DOHH2 (cell line): ENCODE data around the gene TMEM176A.

Source experiments
- H3F3A ChIP-seq: fragments of 200-600 bp; sonication (generic), shearing (Covaris generic); 2 replicates; pipeline ENCODE4 v1.6.0; 2016; ENCODE audit warnings: antibody characterized with exemption, mild to moderate bottlenecking; ENCODE audit not compliant: control insufficient read depth, insufficient read depth
- H3K27ac ChIP-seq: fragments of 200-600 bp; sonication (generic); 2 replicates; pipeline ENCODE4 v1.5.1; 2014; ENCODE audit warnings: low read depth, mild to moderate bottlenecking, low read length, moderate library complexity
- H3K27me3 ChIP-seq: fragments of 200-600 bp; sonication (generic); 2 replicates; pipeline ENCODE4 v1.6.1; 2014; ENCODE audit warnings: mild to moderate bottlenecking, low read length, mixed read lengths; ENCODE audit not compliant: control insufficient read depth
- H3K36me3 ChIP-seq: fragments of 200-600 bp; sonication (generic); 2 replicates; pipeline ENCODE4 v1.6.1; 2014; ENCODE audit warnings: mild to moderate bottlenecking, low read length, moderate library complexity, mixed read lengths; ENCODE audit not compliant: control insufficient read depth
- H3K4me1 ChIP-seq: fragments of 200-600 bp; sonication (generic); 2 replicates; pipeline ENCODE4 v1.6.1; 2014; ENCODE audit warnings: mild to moderate bottlenecking, low read length, mixed read lengths; ENCODE audit not compliant: control insufficient read depth
- H3K4me2 ChIP-seq: fragments of 200-600 bp; sonication (generic); 2 replicates; pipeline ENCODE4 v1.6.0; 2014; ENCODE audit warnings: mild to moderate bottlenecking, low read length, moderate library complexity
- H3K4me3 ChIP-seq: fragments of 200-600 bp; sonication (generic); 2 replicates; pipeline ENCODE4 v1.5.1; 2014; ENCODE audit warnings: mild to moderate bottlenecking, low read length, mixed read lengths
- H3K79me2 ChIP-seq: fragments of 200-600 bp; sonication (generic); 2 replicates; pipeline ENCODE4 v1.6.1; 2014; ENCODE audit warnings: mild to moderate bottlenecking, low read length, mixed read lengths; ENCODE audit not compliant: control insufficient read depth
- H3K9me2 ChIP-seq: fragments of 200-600 bp; sonication (generic); replicated peaks from 2 replicates; pipeline ENCODE4 v1.6.1; 2014; ENCODE audit warnings: mild to moderate bottlenecking, low read length, mixed read lengths; ENCODE audit not compliant: control insufficient read depth
- H3K9me3 ChIP-seq: fragments of 200-600 bp; sonication (generic); 2 replicates; pipeline ENCODE4 v1.6.1; 2014; ENCODE audit warnings: antibody characterized with exemption, low read length, mixed read lengths; ENCODE audit not compliant: control insufficient read depth, insufficient read depth
- H4K20me1 ChIP-seq: fragments of 200-600 bp; sonication (generic); 2 replicates; pipeline ENCODE4 v1.6.0; 2014; ENCODE audit warnings: low read depth, mild to moderate bottlenecking, antibody characterized with exemption, low read length, moderate library complexity; ENCODE audit not compliant: control insufficient read depth, insufficient read depth
- EZH2phosphoT487 ChIP-seq: fragments of 200-600 bp; sonication (generic); IDR thresholded peaks from 2 replicates; pipeline ENCODE4 v1.6.1; 2017; ENCODE audit warnings: borderline replicate concordance, mild to moderate bottlenecking, antibody characterized with exemption, low read length, moderate library complexity, mixed read lengths
- TF ChIP-seq, protein P1 (sequence below): fragments of 200-600 bp; sonication (generic); IDR thresholded peaks from one replicate; pipeline ENCODE4 v1.5.1; 2014; ENCODE audit warnings: antibody characterized with exemption, mild to moderate bottlenecking, low read depth, low read length; ENCODE audit not compliant: poor library complexity, severe bottlenecking

TMEM176A gene

DNA sequence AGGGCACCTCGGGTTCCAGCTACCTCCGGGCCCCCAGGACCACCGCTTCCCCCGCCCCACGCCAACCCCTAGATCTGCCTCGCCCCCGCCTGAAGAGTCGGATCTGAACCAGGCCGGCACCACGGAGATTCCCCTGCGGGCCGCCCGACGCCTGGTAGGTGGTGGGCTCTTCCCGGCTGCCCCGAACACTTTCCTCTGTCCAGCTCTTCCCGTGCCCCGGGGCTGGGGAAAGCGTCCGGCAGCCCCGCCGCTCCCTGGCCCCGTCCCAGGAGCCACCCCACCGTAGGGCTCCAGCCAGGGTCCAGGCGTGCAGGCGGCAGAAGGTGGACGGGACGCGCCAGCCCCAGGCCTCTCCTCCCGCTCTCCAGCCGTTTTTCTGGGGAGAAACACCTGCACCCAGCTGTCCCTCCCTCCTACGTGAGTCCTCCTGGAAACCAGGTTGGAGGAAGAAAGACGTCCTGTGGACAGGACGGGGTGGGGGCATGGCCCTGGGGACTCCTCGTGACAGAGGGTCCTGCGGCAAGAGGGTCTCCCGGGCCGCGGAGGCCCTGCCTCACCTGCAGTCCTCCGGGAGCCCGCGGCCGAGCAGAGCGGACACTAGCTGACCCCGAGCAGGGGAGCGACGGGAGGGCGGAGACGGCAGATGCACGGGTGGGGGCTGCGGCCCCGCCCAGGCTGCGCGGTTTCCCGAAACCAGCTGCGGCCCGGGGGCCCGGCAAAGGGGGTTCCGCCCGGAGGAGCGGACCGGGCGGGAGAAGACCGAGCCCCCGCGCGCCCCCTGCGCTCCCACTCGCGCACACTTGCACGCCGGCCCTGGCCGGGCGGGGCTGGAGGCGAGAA is 608 bp upstream of the TMEM176A start, which contains the start of gene TMEM176B:
Gene TMEM176B (minus strand): TSS at position 624 of the 840 bp plus-strand sequence. CDS start 3,795 bp downstream, outside the sequence.
- no peak within 1 kb of the TSS for H3K4me2 ChIP-seq

DNA sequence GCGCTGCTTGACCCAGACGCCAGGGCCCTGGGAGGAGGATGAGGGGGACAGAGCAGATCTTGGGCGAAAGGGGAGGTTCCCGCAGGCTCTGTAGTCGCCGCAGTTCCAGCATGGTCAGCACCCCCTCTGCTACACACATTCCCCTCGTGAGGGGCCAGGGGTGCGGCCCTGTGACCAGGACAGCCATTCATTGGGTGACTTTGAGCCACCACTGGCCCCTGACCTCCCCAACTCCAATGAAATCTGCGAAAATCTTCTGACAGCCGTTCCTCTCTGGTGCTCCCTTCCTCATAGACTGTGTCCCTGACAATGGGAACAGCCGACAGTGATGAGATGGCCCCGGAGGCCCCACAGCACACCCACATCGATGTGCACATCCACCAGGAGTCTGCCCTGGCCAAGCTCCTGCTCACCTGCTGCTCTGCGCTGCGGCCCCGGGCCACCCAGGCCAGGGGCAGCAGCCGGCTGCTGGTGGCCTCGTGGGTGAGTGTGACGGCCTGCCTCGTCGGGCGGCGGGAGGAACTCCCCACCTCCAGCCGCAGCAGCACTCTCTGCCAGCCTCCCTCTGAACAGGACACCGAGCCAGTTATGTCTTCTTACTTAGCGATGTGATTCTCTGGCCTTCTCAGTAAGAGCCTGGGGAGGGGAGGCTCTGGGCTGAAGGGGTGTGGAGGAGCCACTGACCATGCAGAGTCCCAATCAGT is 825 bp downstream of the TMEM176A start:
- no peak overlapping the region for H3K4me3 ChIP-seq
- TF ChIP-seq, protein P1, sequence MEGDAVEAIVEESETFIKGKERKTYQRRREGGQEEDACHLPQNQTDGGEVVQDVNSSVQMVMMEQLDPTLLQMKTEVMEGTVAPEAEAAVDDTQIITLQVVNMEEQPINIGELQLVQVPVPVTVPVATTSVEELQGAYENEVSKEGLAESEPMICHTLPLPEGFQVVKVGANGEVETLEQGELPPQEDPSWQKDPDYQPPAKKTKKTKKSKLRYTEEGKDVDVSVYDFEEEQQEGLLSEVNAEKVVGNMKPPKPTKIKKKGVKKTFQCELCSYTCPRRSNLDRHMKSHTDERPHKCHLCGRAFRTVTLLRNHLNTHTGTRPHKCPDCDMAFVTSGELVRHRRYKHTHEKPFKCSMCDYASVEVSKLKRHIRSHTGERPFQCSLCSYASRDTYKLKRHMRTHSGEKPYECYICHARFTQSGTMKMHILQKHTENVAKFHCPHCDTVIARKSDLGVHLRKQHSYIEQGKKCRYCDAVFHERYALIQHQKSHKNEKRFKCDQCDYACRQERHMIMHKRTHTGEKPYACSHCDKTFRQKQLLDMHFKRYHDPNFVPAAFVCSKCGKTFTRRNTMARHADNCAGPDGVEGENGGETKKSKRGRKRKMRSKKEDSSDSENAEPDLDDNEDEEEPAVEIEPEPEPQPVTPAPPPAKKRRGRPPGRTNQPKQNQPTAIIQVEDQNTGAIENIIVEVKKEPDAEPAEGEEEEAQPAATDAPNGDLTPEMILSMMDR, result no peak
- no peak for TF ChIP-seq EZH2phosphoT487
- H3K4me2 ChIP-seq, result no peak overlapping the region

More for the DNA sequence above, 608 bp upstream of the TMEM176A start, which contains the start of gene TMEM176B:
- H3K4me1 ChIP-seq, result no peaks in the 10 kb centered on the region
- no peak within 1 kb of the TSS for H3K27ac ChIP-seq
- H3F3A ChIP-seq, result no peaks in the 10 kb centered on the region
- no peaks in the 10 kb centered on the region for H3K79me2 ChIP-seq
- H4K20me1 ChIP-seq, result no peaks in the 10 kb centered on the region
- H3K4me3 ChIP-seq, result no peak within 1 kb of the TSS
- no peaks in the 10 kb centered on the region for H3K9me3 ChIP-seq
- no peaks in the 10 kb centered on the region for H3K9me2 ChIP-seq
- H3K27me3 ChIP-seq, result no peaks in the 10 kb centered on the region
- no peaks in the 10 kb centered on the region for H3K36me3 ChIP-seq
- TF ChIP-seq, protein P1, result no peak
- no peak for TF ChIP-seq EZH2phosphoT487

GRCh38 chr7:150801946-150802771 is 1.6 kb downstream of the TMEM176A start:
- H3K27me3 ChIP-seq, result no peaks in the 10 kb centered on the region
- H3K9me3 ChIP-seq, result no peaks in the 10 kb centered on the region; the same call in 1 of the 2 replicates
- no peaks in the 10 kb centered on the region for H3K36me3 ChIP-seq
- TF ChIP-seq, protein P1, result no peak
- no peak for TF ChIP-seq EZH2phosphoT487
- no peak overlapping the region for H3K4me2 ChIP-seq
- no peaks in the 10 kb centered on the region for H3K79me2 ChIP-seq
- no peaks in the 10 kb centered on the region for H3F3A ChIP-seq
- H3K9me2 ChIP-seq, result no peaks in the 10 kb centered on the region
- H4K20me1 ChIP-seq, result no peaks in the 10 kb centered on the region
- no peaks in the 10 kb centered on the region for H3K4me1 ChIP-seq
- no peak overlapping the region for H3K27ac ChIP-seq
- H3K4me3 ChIP-seq, result no peak overlapping the region

More for the DNA sequence above, 825 bp downstream of the TMEM176A start:
- Histone ChIP-seq H3F3A (no peaks in the 10 kb centered on the region), H4K20me1 (no peaks in the 10 kb centered on the region), H3K9me3 (no peaks in the 10 kb centered on the region), H3K27me3 (no peaks in the 10 kb centered on the region), H3K36me3 (no peaks in the 10 kb centered on the region), H3K9me2 (no peaks in the 10 kb centered on the region), H3K79me2 (no peaks in the 10 kb centered on the region), H3K27ac (no peak overlapping the region), H3K4me1 (no peaks in the 10 kb centered on the region)
